Esophagus muscularis mucosa (tissue), 3 donors: ENCODE results near the gene FHIP1A.

Experiments used
- EP300 ChIP-seq: sonication (generic); formaldehyde crosslinking; IDR thresholded peaks from one replicate; pipeline ENCODE4 v1.6.1; 2017; ENCODE audit warnings: antibody characterized with exemption
- TF ChIP-seq, protein P1 (sequence below), 3 experiments: fragments of 200-600 bp in 2 of 3; fragments of 450-650 bp in 1 of 3; sonication (generic) in 2 of 3; IDR thresholded peaks; one replicate each; pipeline ENCODE4 v1.5.1; 2017 to 2019; ENCODE audit warnings: antibody characterized with exemption in 3 of 3, mild to moderate bottlenecking in 2 of 3, moderate library complexity in 1 of 3

DNA sequence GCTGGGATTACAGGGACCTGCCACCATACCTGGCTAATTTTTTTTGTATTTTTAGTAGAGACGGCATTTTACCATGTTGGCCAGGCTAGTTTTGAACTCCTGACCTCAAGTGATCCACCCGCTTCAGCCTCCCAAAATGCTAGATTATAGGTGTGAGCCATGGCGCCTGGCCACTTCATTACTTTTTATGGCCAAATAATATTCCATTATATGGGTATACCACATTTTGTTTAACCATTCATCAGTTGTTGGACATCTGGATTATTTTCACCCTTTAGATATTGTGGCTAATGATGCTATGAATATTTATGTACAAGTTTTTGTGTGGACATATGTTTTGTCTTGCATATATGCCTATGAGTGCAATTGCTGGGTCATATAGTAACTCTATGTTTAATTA, 8.6 kb upstream of the FHIP1A start:
- no peak for TF ChIP-seq EP300
- TF ChIP-seq, protein P1, sequence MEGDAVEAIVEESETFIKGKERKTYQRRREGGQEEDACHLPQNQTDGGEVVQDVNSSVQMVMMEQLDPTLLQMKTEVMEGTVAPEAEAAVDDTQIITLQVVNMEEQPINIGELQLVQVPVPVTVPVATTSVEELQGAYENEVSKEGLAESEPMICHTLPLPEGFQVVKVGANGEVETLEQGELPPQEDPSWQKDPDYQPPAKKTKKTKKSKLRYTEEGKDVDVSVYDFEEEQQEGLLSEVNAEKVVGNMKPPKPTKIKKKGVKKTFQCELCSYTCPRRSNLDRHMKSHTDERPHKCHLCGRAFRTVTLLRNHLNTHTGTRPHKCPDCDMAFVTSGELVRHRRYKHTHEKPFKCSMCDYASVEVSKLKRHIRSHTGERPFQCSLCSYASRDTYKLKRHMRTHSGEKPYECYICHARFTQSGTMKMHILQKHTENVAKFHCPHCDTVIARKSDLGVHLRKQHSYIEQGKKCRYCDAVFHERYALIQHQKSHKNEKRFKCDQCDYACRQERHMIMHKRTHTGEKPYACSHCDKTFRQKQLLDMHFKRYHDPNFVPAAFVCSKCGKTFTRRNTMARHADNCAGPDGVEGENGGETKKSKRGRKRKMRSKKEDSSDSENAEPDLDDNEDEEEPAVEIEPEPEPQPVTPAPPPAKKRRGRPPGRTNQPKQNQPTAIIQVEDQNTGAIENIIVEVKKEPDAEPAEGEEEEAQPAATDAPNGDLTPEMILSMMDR (IDR thresholded peaks at IDR 0.05): no peak
